Lung (tissue), 12 donors: Measurements from ENCODE around the gene TRMT44. TPM values are rescaled to one million over a fixed set of nuclear protein-coding genes. Genes with fewer than 3 reads are reported as not detected.

Experiments used
- ATAC-seq: fragments of 200-7000 bp; cut with Tn5 transposase; one replicate; pipeline ENCODE4 v1.9.1; 2020; ENCODE audit warnings: moderate number of reproducible peaks; ENCODE audit not compliant: insufficient read depth, low FRiP score
- DNase-seq, 3 donors: peaks; one replicate each; pipeline ENCODE4 v3.0.0-alpha.2; 2013 to 2017
- H3K27ac ChIP-seq, 2 donors: one replicate each; pipeline ENCODE4 v1.5.1; 2013; ENCODE audit warnings: mild to moderate bottlenecking in 2 of 2, moderate library complexity in 2 of 2, control low read depth in 1 of 2, inconsistent platforms in 1 of 2, low read depth in 1 of 2, low read length in 1 of 2
- H3K27me3 ChIP-seq, 3 donors: one replicate each; pipeline ENCODE4 v1.5.1; 2013; ENCODE audit warnings: low read length in 2 of 3; ENCODE audit not compliant: control insufficient read depth in 3 of 3, insufficient read depth in 3 of 3
- H3K36me3 ChIP-seq, 4 donors: one replicate each; pipeline ENCODE4 v1.5.1; 2013; ENCODE audit warnings: low read length in 4 of 4, mild to moderate bottlenecking in 1 of 4, moderate library complexity in 1 of 4; ENCODE audit not compliant: control insufficient read depth in 4 of 4, insufficient read depth in 4 of 4
- H3K4me1 ChIP-seq, 5 donors: one replicate each; pipeline ENCODE4 v1.5.1; 2013; ENCODE audit warnings: low read length in 5 of 5, mild to moderate bottlenecking in 2 of 5, moderate library complexity in 1 of 5; ENCODE audit not compliant: control insufficient read depth in 5 of 5, insufficient read depth in 5 of 5
- H3K4me3 ChIP-seq: one replicate; pipeline ENCODE4 v1.5.1; 2013; ENCODE audit warnings: mild to moderate bottlenecking, control low read depth, moderate library complexity
- H3K9ac ChIP-seq, 2 donors: one replicate each; pipeline ENCODE4 v1.5.1; 2013; ENCODE audit warnings: low read length in 2 of 2, control low read depth in 1 of 2; ENCODE audit not compliant: insufficient read depth in 1 of 2
- H3K9me3 ChIP-seq, 4 donors: one replicate each; pipeline ENCODE4 v1.5.1; 2013; ENCODE audit warnings: low read length in 3 of 4, mild to moderate bottlenecking in 1 of 4, moderate library complexity in 1 of 4; ENCODE audit not compliant: control insufficient read depth in 4 of 4, insufficient read depth in 3 of 4
- WGBS, 2 donors: extraction: QIAGEN DNeasy Blood & Tissue Kit; methylation state at CpG; one replicate each; pipeline ENCODE4 v1.1.7; 2013; 5-methylcytosine and 5-hydroxymethylcytosine counted together
- polyA plus RNA-seq, 2 donors: library from polyadenylated mRNA; stranded (reverse); fragments of 200-250 nt; gene quantifications; one replicate each; pipeline ENCODE4 v1.2.1, GENCODE V29; 2013
- total RNA-seq, 2 donors: library from RNA; depleted of rRNA in 1 of 2; stranded (reverse); fragments of >200 nt in 1 of 2; gene quantifications; one replicate each; pipeline ENCODE4 v1.2.1, GENCODE V29; 2014 to 2021
- TF ChIP-seq, protein P1 (sequence below): IDR thresholded peaks from 2 replicates; pipeline ENCODE4 v1.5.1; 2012; ENCODE audit warnings: mild to moderate bottlenecking; ENCODE audit errors: control extremely low read depth, extremely low read depth
- donor health status: control.
- donor health status: control.
- donor health status: Bipolar disorder and iron deficiency.
- donor health status: healthy.
- donor health status: DM: yes; HTN: yes; CAD: no.

Gene TRMT44
- total and polyA plus RNA-seq, 4 donors, result 7.3 to 24.8 (median 15.0) TPM

DNA sequence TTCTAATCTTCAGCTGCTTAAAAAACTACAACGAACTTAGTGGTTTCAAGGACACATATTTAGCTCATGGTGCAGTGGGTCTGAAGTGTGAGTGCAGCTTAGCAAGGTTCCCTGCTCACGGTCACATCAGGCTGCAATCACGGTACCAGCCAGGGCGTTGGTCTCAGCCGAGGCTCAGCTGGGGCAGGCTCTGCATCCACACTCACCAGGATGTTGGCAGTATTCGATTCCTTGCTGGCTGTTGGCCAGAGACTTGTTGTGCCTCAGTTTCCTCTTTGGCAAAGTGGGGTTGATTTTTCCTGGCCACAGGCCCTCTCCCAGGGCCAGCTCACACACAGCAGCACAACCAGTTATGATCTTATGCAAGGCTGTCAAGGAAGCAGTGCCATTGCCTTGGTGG lies 61.8 kb downstream of the TRMT44 start:
- Histone ChIP-seq H3K27me3 (no peaks in the 10 kb centered on the region), H3K9me3 (no peaks in the 10 kb centered on the region), H3K36me3 (no peaks in the 10 kb centered on the region), H3K27ac (no peak overlapping the region), H3K4me3 (no peak overlapping the region), H3K4me1 (peaks cover 4 to 33% (median 21%) of the 10 kb centered on the region in 5 donors), H3K9ac (no peak overlapping the region)
- 94 to 95% methylated on average over 6 of the region's 6 CpGs for WGBS, 2 donors
- TF ChIP-seq, protein P1, sequence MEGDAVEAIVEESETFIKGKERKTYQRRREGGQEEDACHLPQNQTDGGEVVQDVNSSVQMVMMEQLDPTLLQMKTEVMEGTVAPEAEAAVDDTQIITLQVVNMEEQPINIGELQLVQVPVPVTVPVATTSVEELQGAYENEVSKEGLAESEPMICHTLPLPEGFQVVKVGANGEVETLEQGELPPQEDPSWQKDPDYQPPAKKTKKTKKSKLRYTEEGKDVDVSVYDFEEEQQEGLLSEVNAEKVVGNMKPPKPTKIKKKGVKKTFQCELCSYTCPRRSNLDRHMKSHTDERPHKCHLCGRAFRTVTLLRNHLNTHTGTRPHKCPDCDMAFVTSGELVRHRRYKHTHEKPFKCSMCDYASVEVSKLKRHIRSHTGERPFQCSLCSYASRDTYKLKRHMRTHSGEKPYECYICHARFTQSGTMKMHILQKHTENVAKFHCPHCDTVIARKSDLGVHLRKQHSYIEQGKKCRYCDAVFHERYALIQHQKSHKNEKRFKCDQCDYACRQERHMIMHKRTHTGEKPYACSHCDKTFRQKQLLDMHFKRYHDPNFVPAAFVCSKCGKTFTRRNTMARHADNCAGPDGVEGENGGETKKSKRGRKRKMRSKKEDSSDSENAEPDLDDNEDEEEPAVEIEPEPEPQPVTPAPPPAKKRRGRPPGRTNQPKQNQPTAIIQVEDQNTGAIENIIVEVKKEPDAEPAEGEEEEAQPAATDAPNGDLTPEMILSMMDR, result no peak
- DNase-seq (no peak), ATAC-seq (no peak)

DNA sequence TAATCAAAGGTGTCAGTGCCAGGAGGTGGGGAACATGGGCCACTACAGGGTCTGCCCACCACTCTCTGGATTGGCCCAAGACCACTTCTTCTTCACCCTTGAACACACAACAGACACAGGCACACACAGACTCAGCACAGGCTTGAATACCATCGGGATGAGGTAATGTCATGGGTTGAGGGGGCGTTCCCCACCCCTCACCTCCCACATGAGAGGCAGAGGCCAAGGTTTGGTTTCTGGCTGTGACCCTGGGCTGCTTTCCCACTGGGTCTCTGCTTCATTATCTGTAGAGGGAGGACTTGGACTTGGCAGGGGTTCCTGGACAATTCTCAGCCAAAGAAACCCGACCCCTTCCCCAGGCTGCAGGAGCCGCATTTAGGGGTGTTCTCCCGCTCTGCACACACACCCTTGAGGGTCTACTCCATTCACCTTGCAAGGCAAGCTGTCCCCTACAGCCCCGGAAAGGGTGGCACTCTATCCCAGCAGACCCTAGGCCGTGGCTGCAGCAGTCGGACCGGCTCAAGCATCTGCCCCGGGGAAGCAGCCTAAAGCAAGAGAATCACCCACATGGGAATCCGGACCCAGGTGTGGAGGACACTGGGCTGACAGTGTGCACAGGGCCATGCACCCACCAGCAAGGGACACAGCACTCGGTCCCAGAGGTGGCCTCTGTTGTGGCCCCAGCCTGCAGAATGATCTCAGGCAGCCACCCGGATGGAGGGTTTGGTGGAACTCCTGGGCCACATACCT lies 62.4 kb downstream of the TRMT44 start:
- Histone ChIP-seq H3K4me1 (peaks cover 4 to 35% (median 21%) of the 10 kb centered on the region in 5 donors), H3K9ac (no peak overlapping the region), H3K4me3 (no peak overlapping the region), H3K9me3 (no peaks in the 10 kb centered on the region), H3K27ac (no peak overlapping the region), H3K36me3 (no peaks in the 10 kb centered on the region), H3K27me3 (no peaks in the 10 kb centered on the region)
- DNase-seq, result peak; percentile 54 to 73 (median 66)
- TF ChIP-seq, protein P1, result no peak
- no peak for ATAC-seq
- 81 to 88% methylated on average over 13 of the region's 13 CpGs for WGBS, 2 donors

DNA sequence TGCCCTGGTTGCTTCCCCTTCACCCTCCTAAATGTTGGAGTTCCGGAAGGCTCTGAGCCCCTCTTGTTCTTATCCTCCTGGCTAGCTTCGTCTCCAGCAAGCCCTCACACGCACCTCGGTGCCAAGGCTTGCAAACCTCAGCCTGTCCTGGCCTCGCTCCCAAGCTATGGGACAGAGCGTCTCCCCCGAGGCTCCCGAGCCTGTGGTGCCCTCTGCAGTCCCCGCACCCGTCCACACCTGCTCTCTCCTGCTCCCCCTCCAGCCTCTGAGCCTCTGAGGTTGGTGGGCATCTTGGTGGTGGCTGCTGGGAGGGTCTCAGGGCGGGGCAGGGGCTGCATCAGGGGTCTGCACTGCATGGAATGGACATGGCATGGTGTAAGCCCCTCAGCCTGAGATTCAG lies 63.2 kb downstream of the TRMT44 start:
- Histone ChIP-seq H3K27me3 (no peaks in the 10 kb centered on the region), H3K9ac (no peak overlapping the region), H3K4me1 (peaks cover 4 to 35% (median 21%) of the 10 kb centered on the region in 5 donors), H3K36me3 (no peaks in the 10 kb centered on the region), H3K4me3 (no peak overlapping the region), H3K27ac (no peak overlapping the region), H3K9me3 (no peaks in the 10 kb centered on the region)
- 59 to 84% methylated on average over 11 of the region's 11 CpGs for WGBS, 2 donors
- DNase-seq (no peak), ATAC-seq (no peak)
- TF ChIP-seq, protein P1, result no peak
